Endothelial cell of umbilical vein (primary cell): ENCODE data around the gene CUEDC1. TPM values are rescaled to one million over a fixed set of nuclear protein-coding genes. Genes with fewer than 3 reads are reported as not detected.

Experiments
- BruUV-seq: library from RNA; stranded (reverse); fragments of 400-500 nt; replicated peaks from 2 replicates; lab custom pipeline; 2021; lab: Mats Ljungman, UMichigan
- CTCF ChIA-PET: fragments of 300-600, 350-600 bp; sonication (Branson Sonifier 250); formaldehyde crosslinking; loops from one replicate; lab custom pipeline; 2021; ENCODE audit warnings: antibody characterized with exemption, inconsistent platforms; lab: Charles Lee
- POLR2A ChIA-PET: fragments of 300-600, 350-600 bp; sonication (Branson Sonifier 250); formaldehyde crosslinking; loops from one replicate; lab custom pipeline; 2021; ENCODE audit warnings: antibody characterized with exemption, inconsistent platforms; lab: Charles Lee
- DNase-seq: peaks from one replicate; pipeline ENCODE4 v3.0.0-alpha.2; 2011; ENCODE audit warnings: low read depth, low spot score
- FAIRE-seq: peaks from 2 replicates; lab custom pipeline; 2011; peaks lifted over from hg19 to GRCh38; lab: Jason Lieb, UNC
- H2AFZ ChIP-seq: 2 replicates; pipeline ENCODE4 v1.6.0; 2012; ENCODE audit warnings: low read depth, low read length, control low read depth, inconsistent platforms
- H3K27ac ChIP-seq: 2 replicates; pipeline ENCODE4 v1.5.1; 2011; ENCODE audit warnings: low read depth, mild to moderate bottlenecking, control low read depth, low read length, moderate library complexity; ENCODE audit not compliant: insufficient read depth
- H3K27me3 ChIP-seq, 2 experiments: 2 replicates each; pipeline versions ENCODE4 v1.6.0 to v1.6.1; 2011; ENCODE audit warnings: low read length in 2 of 2, mixed read lengths in 1 of 2; ENCODE audit not compliant: control insufficient read depth in 2 of 2, insufficient read depth in 2 of 2
- H3K36me3 ChIP-seq, 2 experiments: 2 replicates in 1 of 2; 3 replicates in 1 of 2; pipeline ENCODE4 v1.5.1; 2011; ENCODE audit warnings: low read length in 2 of 2, mild to moderate bottlenecking in 1 of 2, moderate library complexity in 1 of 2; ENCODE audit not compliant: control insufficient read depth in 2 of 2, insufficient read depth in 2 of 2; ENCODE audit errors: extremely low read depth in 1 of 2
- H3K4me1 ChIP-seq: 3 replicates; pipeline ENCODE4 v1.5.1; 2011; ENCODE audit warnings: mild to moderate bottlenecking, low read length; ENCODE audit not compliant: control insufficient read depth, insufficient read depth; ENCODE audit errors: extremely low read depth
- H3K4me2 ChIP-seq: 2 replicates; pipeline ENCODE4 v1.6.1; 2011; ENCODE audit warnings: low read length, control low read depth, mixed read lengths; ENCODE audit not compliant: insufficient read depth
- H3K4me3 ChIP-seq, 3 experiments: fragments of 200-600 bp in 1 of 3; sonication (generic), shearing (Covaris generic) in 1 of 3; replicated peaks in 1 of 3; 2 replicates each; pipeline ENCODE4 v1.5.1; 2011 to 2016; ENCODE audit warnings: control low read depth in 3 of 3, low read length in 3 of 3, mild to moderate bottlenecking in 2 of 3, inconsistent platforms in 1 of 3, low read depth in 1 of 3, moderate library complexity in 1 of 3; ENCODE audit not compliant: insufficient read depth in 1 of 3
- H3K79me2 ChIP-seq: 2 replicates; pipeline ENCODE4 v1.6.0; 2012; ENCODE audit warnings: low read length, inconsistent platforms; ENCODE audit not compliant: control insufficient read depth, insufficient read depth
- H3K9ac ChIP-seq: replicated peaks from 2 replicates; pipeline ENCODE3; 2011; ENCODE audit warnings: low read length, control low read depth; ENCODE audit not compliant: insufficient read depth; ENCODE audit errors: extremely low read depth
- H3K9me1 ChIP-seq: replicated peaks from 3 replicates; pipeline ENCODE4 v1.6.0; 2011; ENCODE audit warnings: mild to moderate bottlenecking, low read length; ENCODE audit not compliant: control insufficient read depth, insufficient read depth; ENCODE audit errors: extremely low read depth
- H3K9me3 ChIP-seq: replicated peaks from 2 replicates; pipeline ENCODE4 v1.5.1; 2012; ENCODE audit warnings: low read length, inconsistent platforms; ENCODE audit not compliant: control insufficient read depth, insufficient read depth
- H4K20me1 ChIP-seq: replicated peaks from 2 replicates; pipeline ENCODE3; 2011; ENCODE audit warnings: mild to moderate bottlenecking, low read length; ENCODE audit not compliant: control insufficient read depth, insufficient read depth; ENCODE audit errors: extremely low read depth
- CTCF ChIP-seq, 2 donors: IDR thresholded peaks; 1 replicate in 1 of 2; 2 replicates in 1 of 2; pipeline ENCODE4 v1.5.1; 2011; ENCODE audit warnings: low read length in 2 of 2, mild to moderate bottlenecking in 2 of 2, moderate library complexity in 2 of 2, control low read depth in 1 of 2, inconsistent platforms in 1 of 2, low read depth in 1 of 2; ENCODE audit not compliant: insufficient read depth in 1 of 2; ENCODE audit errors: extremely low read depth in 1 of 2
- EZH2 ChIP-seq: IDR thresholded peaks from 2 replicates; pipeline ENCODE4 v1.6.1; 2012; ENCODE audit warnings: borderline replicate concordance, low read depth, mild to moderate bottlenecking, moderate library complexity, low read length, inconsistent platforms; ENCODE audit not compliant: severe bottlenecking
- FOS ChIP-seq: IDR thresholded peaks from 2 replicates; pipeline ENCODE4 v1.6.1; 2011; ENCODE audit warnings: mild to moderate bottlenecking, low read length, moderate library complexity, borderline replicate concordance; ENCODE audit not compliant: insufficient read depth
- GATA2 ChIP-seq: IDR thresholded peaks from 2 replicates; pipeline ENCODE4 v1.7.0; 2011; ENCODE audit warnings: low read depth, mild to moderate bottlenecking, moderate library complexity, mixed read lengths, low read length; ENCODE audit not compliant: insufficient read length, insufficient read depth
- JUN ChIP-seq: IDR thresholded peaks from 2 replicates; pipeline ENCODE4 v1.6.1; 2011; ENCODE audit warnings: borderline replicate concordance, low read depth; ENCODE audit not compliant: insufficient read length, insufficient read depth
- MAX ChIP-seq: IDR thresholded peaks from 2 replicates; pipeline ENCODE4 v1.6.1; 2011; ENCODE audit not compliant: insufficient read depth, insufficient read length
- MYC ChIP-seq: IDR thresholded peaks from one replicate; pipeline ENCODE4 v1.6.1; 2011; ENCODE audit warnings: mild to moderate bottlenecking, low read depth, low read length
- POLR2A ChIP-seq: IDR thresholded peaks from 2 replicates; pipeline ENCODE4 v1.6.1; 2012; ENCODE audit warnings: low read depth, mild to moderate bottlenecking, control low read depth, low read length
- POLR2AphosphoS5 ChIP-seq: IDR thresholded peaks from 2 replicates; pipeline ENCODE4 v1.6.1; 2012; ENCODE audit warnings: low read depth, mild to moderate bottlenecking, control low read depth, low read length, moderate library complexity; ENCODE audit not compliant: insufficient read depth
- dilution Hi-C: fragments of 300-500 bp; cut with MboI; formaldehyde crosslinking; loops from one replicate; pipeline ENCODE4 v1.15.0; 2019; ENCODE audit warnings: low sequenced_read_pairs; ENCODE audit not compliant: extremely low pct_ligation_motif_present
- intact Hi-C: fragments of 100-400 bp; cut with micrococcal nuclease; formaldehyde crosslinking; loops from one replicate; pipeline ENCODE4 v1.10.0; 2022
- polyA plus RNA-seq, 4 experiments: library from polyadenylated mRNA; depleted of rRNA in 3 of 4; stranded (reverse) in 3 of 4; unstranded in 1 of 4; fragments of >200 nt; gene quantifications; 2 replicates each; pipeline versions ENCODE4 v1.2.1 to v1.2.3, GENCODE V29; 2011 to 2012; ENCODE audit warnings: missing spikeins in 1 of 4
- total RNA-seq: library from RNA; stranded (reverse); gene quantifications from 2 replicates; pipeline ENCODE4 v1.2.3, GENCODE V29; 2021

The CUEDC1 gene
- total and polyA plus RNA-seq, 2 donors (not counting 3 experiments of a cell fraction or from before 2014, with no cell fraction given) = 15.8 to 27.7 TPM

- H3K27ac ChIP-seq = no peak overlapping the region
- no peak overlapping the region for H3K4me3 ChIP-seq
- dilution Hi-C loops = no loop called here
- ChIA-PET POLR2A (interaction anchor here (0.7 kb wide), 1 partner anchor 85 kb away, joined by 3 read pairs; no protein-coding TSS in a partner anchor), CTCF (interaction anchor here (1.2 to 1.9 kb wide), 4 partner anchors 10 to 37 kb away, joined by 3 to 10 read pairs (median 4); partner anchors contain the start of gene CUEDC1)
- H3K4me1 ChIP-seq = peaks cover 9% of the 10 kb centered on the region
- no peaks in the 10 kb centered on the region for H3K9me1 ChIP-seq
- no peaks in the 10 kb centered on the region for H3K79me2 ChIP-seq
- H3K27me3 ChIP-seq = no peaks in the 10 kb centered on the region
- no TSS peak for BruUV-seq
- H3K36me3 ChIP-seq = no peaks in the 10 kb centered on the region
- H3K9ac ChIP-seq = no peak overlapping the region
- no peak for FAIRE-seq
- no peak overlapping the region for H3K4me2 ChIP-seq
- H2AFZ ChIP-seq = no peak overlapping the region
- TF ChIP-seq FOS (no peak), MAX (no peak), JUN (no peak), CTCF (IDR thresholded peaks at IDR 0.05; ENCODE audit: extremely low read depth in 1 of 2, insufficient read depth in 1 of 2, low read depth in 1 of 2, low read length in 2 of 2) (no peak), POLR2AphosphoS5 (no peak), MYC (no peak), POLR2A (no peak), EZH2 (no peak), GATA2 (no peak)
- no peaks in the 10 kb centered on the region for H4K20me1 ChIP-seq
- H3K9me3 ChIP-seq = no peaks in the 10 kb centered on the region
- no peak for DNase-seq
- intact Hi-C loops = no loop called here
Measured at GRCh38 chr17:57940231-57940630, 15.0 kb downstream of the CUEDC1 start.
